Esophagus squamous epithelium (tissue), 5 donors: ENCODE measurements around the gene GIMAP7. TPM values are rescaled to one million over a fixed set of nuclear protein-coding genes. Genes with fewer than 3 reads are reported as not detected.

Experiments
- DNase-seq: peaks from one replicate; lab custom pipeline; 2025; lab: John Stamatoyannopoulos, UW
- H3K27ac ChIP-seq, 4 donors: fragments of 200-600 bp; sonication (generic); one replicate each; pipeline ENCODE4 v1.5.1; 2016 to 2019; ENCODE audit warnings: mild to moderate bottlenecking in 1 of 4
- H3K27me3 ChIP-seq, 4 donors: fragments of 200-600 bp; sonication (generic); 1 replicate in 3 of 4; 2 replicates in 1 of 4; pipeline versions ENCODE4 v1.5.1 to v1.6.0; 2017 to 2021; ENCODE audit warnings: antibody characterized with exemption in 1 of 4
- H3K36me3 ChIP-seq, 3 donors: fragments of 200-600 bp; sonication (generic); one replicate each; pipeline ENCODE4 v1.5.1; 2016 to 2019
- H3K4me1 ChIP-seq, 3 donors: fragments of 200-600 bp; sonication (generic); one replicate each; pipeline ENCODE4 v1.5.1; 2017 to 2019
- H3K4me3 ChIP-seq, 4 donors: fragments of 200-600 bp; sonication (generic); 1 replicate in 3 of 4; 2 replicates in 1 of 4; pipeline ENCODE4 v1.5.1; 2016 to 2019; ENCODE audit warnings: mild to moderate bottlenecking in 2 of 4, moderate library complexity in 1 of 4
- H3K9me3 ChIP-seq, 3 donors: fragments of 200-600 bp; sonication (generic); one replicate each; pipeline ENCODE4 v1.5.1; 2016 to 2019
- POLR2A ChIP-seq, 4 donors: fragments of 450-650 bp; IDR thresholded peaks; one replicate each; pipeline ENCODE4 v1.6.1; 2017; ENCODE audit warnings: antibody characterized with exemption in 4 of 4, mild to moderate bottlenecking in 4 of 4, moderate library complexity in 3 of 4
- WGBS, 2 donors: methylation state at CpG; one replicate each; pipeline ENCODE4 v1.1.5; 2018; 5-methylcytosine and 5-hydroxymethylcytosine counted together
- intact Hi-C: fragments of 100-400 bp; cut with DNase I; formaldehyde crosslinking; loops from one replicate; pipeline ENCODE4 v1.15.0; 2022
- total RNA-seq, 4 donors: library from RNA; depleted of rRNA; stranded (reverse); fragments of >200 nt; gene quantifications; one replicate each; pipeline ENCODE4 v1.1.0, GENCODE V29; 2016
- TF ChIP-seq, protein P1 (sequence below), 6 experiments: fragments of 450-650 bp in 4 of 6; fragments of 200-600 bp in 2 of 6; sonication (generic) in 2 of 6; IDR thresholded peaks; one replicate each; pipeline ENCODE4 v1.5.1; 2016 to 2019; ENCODE audit warnings: antibody characterized with exemption in 6 of 6, mild to moderate bottlenecking in 4 of 6, moderate library complexity in 4 of 6
- donor health status: DM: yes; HTN: yes; CAD: no.

Gene GIMAP7
- total RNA-seq, 4 donors from 2014 or later = 0.64 to 18.1 (median 3.3) TPM

DNA sequence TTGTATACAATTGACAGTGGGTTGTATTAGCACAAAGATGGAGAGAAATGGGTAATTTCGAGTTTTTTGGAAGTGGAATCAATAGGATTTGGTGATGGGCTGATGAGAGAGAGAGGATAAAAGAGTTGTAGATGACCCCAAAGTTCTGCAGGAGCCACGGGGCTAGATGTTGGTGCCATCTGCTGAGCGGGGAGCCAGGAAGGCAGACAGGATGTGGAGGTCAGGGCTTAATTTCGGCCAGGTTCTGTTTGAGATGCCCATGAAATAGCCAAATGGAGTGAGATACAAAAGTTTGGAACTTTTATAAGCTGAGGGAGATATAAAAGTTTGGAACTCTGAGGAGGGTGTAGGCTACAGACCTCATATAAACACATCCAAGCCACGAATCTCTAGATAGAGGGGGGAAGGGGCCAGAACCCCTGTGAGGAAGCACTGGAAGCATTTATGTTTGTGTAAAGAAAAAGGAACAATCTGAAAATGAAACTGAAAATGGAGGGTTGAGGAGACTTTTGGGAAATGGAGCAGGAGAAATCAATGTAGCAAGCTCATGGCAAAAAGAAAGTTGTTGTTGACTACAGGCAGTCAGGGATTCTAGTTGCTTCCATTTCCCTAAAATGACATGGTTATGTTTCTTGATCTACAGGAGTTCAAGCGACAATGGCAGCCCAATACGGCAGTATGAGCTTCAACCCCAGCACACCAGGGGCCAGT, 54.7 kb downstream of the GIMAP7 start:
- Histone ChIP-seq H3K27me3 (no peaks in the 10 kb centered on the region), H3K9me3 (peaks cover 0 to 14% (median 0%) of the 10 kb centered on the region in 3 donors), H3K4me1 (peaks cover 0 to 10% (median 0%) of the 10 kb centered on the region in 3 donors), H3K27ac (peak overlapping the region; percentile 30 to 87 (median 80)), H3K4me3 (peak overlapping the region in 3 of 4 donors; percentile 39 to 66 (median 50)), H3K36me3 (peaks cover 0 to 32% (median 0%) of the 10 kb centered on the region in 3 donors)
- TF ChIP-seq POLR2A (IDR thresholded peaks at IDR 0.05) = no peak
- TF ChIP-seq, protein P1, sequence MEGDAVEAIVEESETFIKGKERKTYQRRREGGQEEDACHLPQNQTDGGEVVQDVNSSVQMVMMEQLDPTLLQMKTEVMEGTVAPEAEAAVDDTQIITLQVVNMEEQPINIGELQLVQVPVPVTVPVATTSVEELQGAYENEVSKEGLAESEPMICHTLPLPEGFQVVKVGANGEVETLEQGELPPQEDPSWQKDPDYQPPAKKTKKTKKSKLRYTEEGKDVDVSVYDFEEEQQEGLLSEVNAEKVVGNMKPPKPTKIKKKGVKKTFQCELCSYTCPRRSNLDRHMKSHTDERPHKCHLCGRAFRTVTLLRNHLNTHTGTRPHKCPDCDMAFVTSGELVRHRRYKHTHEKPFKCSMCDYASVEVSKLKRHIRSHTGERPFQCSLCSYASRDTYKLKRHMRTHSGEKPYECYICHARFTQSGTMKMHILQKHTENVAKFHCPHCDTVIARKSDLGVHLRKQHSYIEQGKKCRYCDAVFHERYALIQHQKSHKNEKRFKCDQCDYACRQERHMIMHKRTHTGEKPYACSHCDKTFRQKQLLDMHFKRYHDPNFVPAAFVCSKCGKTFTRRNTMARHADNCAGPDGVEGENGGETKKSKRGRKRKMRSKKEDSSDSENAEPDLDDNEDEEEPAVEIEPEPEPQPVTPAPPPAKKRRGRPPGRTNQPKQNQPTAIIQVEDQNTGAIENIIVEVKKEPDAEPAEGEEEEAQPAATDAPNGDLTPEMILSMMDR (IDR thresholded peaks at IDR 0.05) = no peak
- 51 to 57% methylated on average over 7 of the region's 7 CpGs for WGBS, 2 donors
- intact Hi-C loops = no loop called here
- DNase-seq = no peak

Other genes starting within 250 kb of the GIMAP7 start
- 10 to 100 TPM; 12.1 to 24.5 (median 14.5) TPM for gene LRRC61, start 191.5 kb upstream of the GIMAP7 start, total RNA-seq
- 10 to 100 TPM in 3 of 4 donors, 1 to 10 TPM in 1; 8.3 to 25.6 (median 17.4) TPM for gene ACTR3C, start 191.3 kb upstream of the GIMAP7 start, total RNA-seq
- gene RARRES2, start 173.2 kb upstream of the GIMAP7 start, total RNA-seq = 100 to 1,000 TPM in 1 of 4 donors, 10 to 100 TPM in 1, 1 to 10 TPM in 2; 1.1 to 111 (median 14.9) TPM
- 10 to 100 TPM; 42.8 to 75.7 (median 63.2) TPM for gene REPIN1, start 146.1 kb upstream of the GIMAP7 start, total RNA-seq
- gene ZNF775, start 135.5 kb upstream of the GIMAP7 start, total RNA-seq = 1 to 10 TPM; 1.2 to 2.3 (median 1.8) TPM
- 10 to 100 TPM in 1 of 4 donors, 1 to 10 TPM in 1, under 1 TPM in 2; 0.38 to 12.2 (median 2.4) TPM for gene GIMAP8, start 64.2 kb upstream of the GIMAP7 start, total RNA-seq
- gene GIMAP4, start 52.5 kb downstream of the GIMAP7 start, total RNA-seq = 10 to 100 TPM in 2 of 4 donors, 1 to 10 TPM in 2; 2.1 to 23.7 (median 12.1) TPM
- gene GIMAP6, start 117.5 kb downstream of the GIMAP7 start, total RNA-seq = 10 to 100 TPM in 2 of 4 donors, 1 to 10 TPM in 2; 3.1 to 30.1 (median 12.9) TPM
- 10 to 100 TPM in 1 of 4 donors, 1 to 10 TPM in 2, under 1 TPM in 1; 0.72 to 12.4 (median 5.6) TPM for gene GIMAP2, start 170.8 kb downstream of the GIMAP7 start, total RNA-seq
- 1 to 10 TPM in 3 of 4 donors, under 1 TPM in 1; 0.97 to 9.3 (median 4.8) TPM for gene GIMAP1, start 201.7 kb downstream of the GIMAP7 start, total RNA-seq
- gene GIMAP5, start 222.5 kb downstream of the GIMAP7 start, total RNA-seq = 10 to 100 TPM in 2 of 4 donors, 1 to 10 TPM in 1, under 1 TPM in 1; 0.15 to 29.4 (median 8.2) TPM